Psoas muscle (tissue), 8 donors: ENCODE results near the gene HELZ2. TPM values are rescaled to one million over a fixed set of nuclear protein-coding genes. Genes with fewer than 3 reads are reported as not detected.

Experiments used
- ATAC-seq, 4 donors: fragments of 200-7000 bp; cut with Tn5 transposase; one replicate each; pipeline ENCODE4 v1.9.1; 2020; ENCODE audit warnings: moderate library complexity in 3 of 4, mild to moderate bottlenecking in 2 of 4
- DNase-seq, 2 donors: peaks; one replicate each; pipeline ENCODE4 v3.0.0-alpha.2; 2020
- H3K27ac ChIP-seq: fragments of 200-600 bp; one replicate; pipeline ENCODE4 v1.8.0; 2022
- H3K27me3 ChIP-seq, 3 donors: fragments of 200-600 bp in 1 of 3; one replicate each; pipeline versions ENCODE4 v1.6.1 to v1.8.0; 2013 to 2022; ENCODE audit warnings: low read length in 2 of 3, mild to moderate bottlenecking in 2 of 3, moderate library complexity in 1 of 3; ENCODE audit not compliant: insufficient read depth in 3 of 3
- H3K36me3 ChIP-seq, 2 donors: fragments of 200-600 bp in 1 of 2; one replicate each; pipeline versions ENCODE4 v1.6.1 to v1.8.0; 2013 to 2022; ENCODE audit warnings: low read depth in 1 of 2, mild to moderate bottlenecking in 1 of 2, moderate library complexity in 1 of 2; ENCODE audit not compliant: insufficient read depth in 1 of 2
- H3K4me1 ChIP-seq: fragments of 200-600 bp; one replicate; pipeline ENCODE4 v1.8.0; 2022
- H3K4me3 ChIP-seq: fragments of 200-600 bp; one replicate; pipeline ENCODE4 v1.8.0; 2022; ENCODE audit warnings: mild to moderate bottlenecking
- H3K9me3 ChIP-seq: fragments of 200-600 bp; one replicate; pipeline ENCODE4 v1.8.0; 2022
- CTCF ChIP-seq: fragments of 200-600 bp; IDR thresholded peaks from one replicate; pipeline ENCODE4 v1.8.0; 2022; ENCODE audit warnings: antibody characterized with exemption
- WGBS, 3 donors: extraction: QIAGEN DNeasy Blood & Tissue Kit; methylation state at CpG; one replicate each; pipeline versions ENCODE4 v1.1.6 to v1.1.7; 2013; 5-methylcytosine and 5-hydroxymethylcytosine counted together
- intact Hi-C, 2 donors: fragments of 100-400 bp; cut with DNase I; formaldehyde crosslinking; loops; one replicate each; pipeline versions ENCODE4 v1.11.0 to v1.14.2; 2022
- polyA plus RNA-seq, 3 donors: library from polyadenylated mRNA; stranded (reverse); fragments of 200-250 nt; gene quantifications; one replicate each; pipeline ENCODE4 v1.2.3, GENCODE V29; 2013
- total RNA-seq, 4 donors: library from RNA; stranded (reverse); fragmentation: NEBNext Ultra II Directional in 2 of 4; extraction: Animal tissue kit (Norgen Biotek cat#: 25700) in 2 of 4; gene quantifications; one replicate each; pipeline versions ENCODE4 v1.2.1 to v1.2.4, GENCODE V29; 2021 to 2023
- donor health status: healthy with polysubstance abuse.
- donor health status: DM: no; HTN: no; CAD: no; lungs with moderate emphysema.
- donor health status: Bipolar disorder and iron deficiency.
- donor health status: healthy.
- donor health status: DM: yes; HTN: yes; CAD: no.
- donor health status: DM: no; HTN: no; CAD: no.
- donor health status: DM: no; HTN: no; CAD: no.
- donor health status: DM: yes; HTN: yes; CAD: no.

Gene HELZ2
- total and polyA plus RNA-seq, 7 donors = 0.82 to 8.0 (median 3.5) TPM

GRCh38 chr20:63598479-63599395, 24.7 kb upstream of the HELZ2 start:
- Histone ChIP-seq H3K9me3 (no peaks in the 10 kb centered on the region), H3K4me3 (no peak overlapping the region), H3K27me3 (no peaks in the 10 kb centered on the region), H3K27ac (no peak overlapping the region), H3K4me1 (no peaks in the 10 kb centered on the region), H3K36me3 (peaks cover 0 to 66% of the 10 kb centered on the region in 2 donors)
- WGBS, 3 donors = 90 to 92% (median 90%) methylated on average over 33 of the region's 33 CpGs
- DNase-seq (no peak), ATAC-seq (no peak)
- intact Hi-C loops = no loop called here
- no peak for TF ChIP-seq CTCF

GRCh38 chr20:63597651-63598478, 23.8 kb upstream of the HELZ2 start:
- H3K36me3 ChIP-seq = peaks cover 0 to 64% of the 10 kb centered on the region in 2 donors
- H3K4me1 ChIP-seq = no peaks in the 10 kb centered on the region
- no peaks in the 10 kb centered on the region for H3K27me3 ChIP-seq
- ATAC-seq (no peak), DNase-seq (no peak)
- intact Hi-C loops = no loop called here
- H3K27ac ChIP-seq = no peak overlapping the region
- 87 to 90% (median 88%) methylated on average over 23 of the region's 23 CpGs for WGBS, 3 donors
- no peak overlapping the region for H3K4me3 ChIP-seq
- no peaks in the 10 kb centered on the region for H3K9me3 ChIP-seq
- TF ChIP-seq CTCF = no peak

GRCh38 chr20:63596423-63596822, 22.4 kb upstream of the HELZ2 start:
- no peak for ATAC-seq
- peaks cover 4 to 66% of the 10 kb centered on the region in 2 donors for H3K36me3 ChIP-seq
- no peak for DNase-seq
- H3K4me3 ChIP-seq = no peak overlapping the region
- H3K4me1 ChIP-seq = no peaks in the 10 kb centered on the region
- WGBS, 3 donors = 91 to 94% (median 92%) methylated on average over 6 of the region's 6 CpGs
- H3K9me3 ChIP-seq = no peaks in the 10 kb centered on the region
- TF ChIP-seq CTCF = no peak
- no peak overlapping the region for H3K27ac ChIP-seq
- no peaks in the 10 kb centered on the region for H3K27me3 ChIP-seq
- intact Hi-C loops = no loop called here

GRCh38 chr20:63595416-63596127, 21.5 kb upstream of the HELZ2 start:
- intact Hi-C loops = no loop called here
- no peaks in the 10 kb centered on the region for H3K27me3 ChIP-seq
- no peak for DNase-seq
- no peaks in the 10 kb centered on the region for H3K9me3 ChIP-seq
- 93 to 96% (median 93%) methylated on average over 25 to 30 of the region's 30 CpGs for WGBS, 3 donors
- H3K27ac ChIP-seq = no peak overlapping the region
- TF ChIP-seq CTCF = no peak
- peaks cover 4 to 66% of the 10 kb centered on the region in 2 donors for H3K36me3 ChIP-seq
- H3K4me1 ChIP-seq = no peaks in the 10 kb centered on the region
- no peak overlapping the region for H3K4me3 ChIP-seq
- ATAC-seq = no peak
